Osteoblast (primary cell): ENCODE measurements around the gene AP2S1. TPM values are rescaled to one million over a fixed set of nuclear protein-coding genes. Genes with fewer than 3 reads are reported as not detected.

Source experiments
- DNase-seq: peaks from one replicate; pipeline ENCODE4 v3.0.0; 2011; ENCODE audit warnings: low spot score, mixed read lengths; ENCODE audit not compliant: insufficient read length; ENCODE audit errors: missing footprints
- H2AFZ ChIP-seq: 2 replicates; pipeline ENCODE4 v1.6.0; 2011; ENCODE audit warnings: mild to moderate bottlenecking, low read length
- H3K27ac ChIP-seq: 2 replicates; pipeline ENCODE4 v1.5.1; 2011; ENCODE audit warnings: mild to moderate bottlenecking, low read depth, low read length, moderate library complexity
- H3K27me3 ChIP-seq: 2 replicates; pipeline ENCODE4 v1.6.0; 2012; ENCODE audit warnings: mild to moderate bottlenecking, control low read depth, inconsistent platforms, low read length, moderate library complexity; ENCODE audit not compliant: insufficient read depth
- H3K36me3 ChIP-seq: 2 replicates; pipeline ENCODE4 v1.5.1; 2011; ENCODE audit warnings: mild to moderate bottlenecking, low read length, control low read depth, moderate library complexity; ENCODE audit not compliant: insufficient read depth
- H3K4me1 ChIP-seq: 2 replicates; pipeline ENCODE4 v1.5.1; 2011; ENCODE audit warnings: mild to moderate bottlenecking, low read length, control low read depth, moderate library complexity; ENCODE audit not compliant: insufficient read depth
- H3K4me2 ChIP-seq: 2 replicates; pipeline ENCODE4 v1.6.0; 2011; ENCODE audit warnings: mild to moderate bottlenecking, low read length; ENCODE audit not compliant: insufficient read depth
- H3K4me3 ChIP-seq: fragments of 200-600 bp; sonication (generic); 3 replicates; pipeline ENCODE4 v1.5.1; 2012; ENCODE audit warnings: mild to moderate bottlenecking, low read length, inconsistent platforms; ENCODE audit not compliant: insufficient read depth
- H3K79me2 ChIP-seq: 2 replicates; pipeline ENCODE4 v1.6.0; 2012; ENCODE audit warnings: mild to moderate bottlenecking, low read length, control low read depth, inconsistent platforms; ENCODE audit not compliant: insufficient read depth
- H3K9me3 ChIP-seq: 2 replicates; pipeline ENCODE4 v1.5.1; 2011; ENCODE audit warnings: low read depth, low read length, control low read depth
- H4K20me1 ChIP-seq: 2 replicates; pipeline ENCODE4 v1.6.0; 2012; ENCODE audit warnings: mild to moderate bottlenecking, low read length, control low read depth; ENCODE audit not compliant: insufficient read depth
- CTCF ChIP-seq: IDR thresholded peaks from 2 replicates; pipeline ENCODE4 v1.5.1; 2011; ENCODE audit warnings: mild to moderate bottlenecking, low read depth, low read length, moderate library complexity; ENCODE audit errors: extremely low read depth
- total RNA-seq: library from RNA; depleted of rRNA; stranded (reverse); fragments of >200 nt; gene quantifications from 2 replicates; pipeline ENCODE4 v1.2.3, GENCODE V29; 2012

The AP2S1 gene
- total RNA-seq, 1 donor = 136 TPM

DNA sequence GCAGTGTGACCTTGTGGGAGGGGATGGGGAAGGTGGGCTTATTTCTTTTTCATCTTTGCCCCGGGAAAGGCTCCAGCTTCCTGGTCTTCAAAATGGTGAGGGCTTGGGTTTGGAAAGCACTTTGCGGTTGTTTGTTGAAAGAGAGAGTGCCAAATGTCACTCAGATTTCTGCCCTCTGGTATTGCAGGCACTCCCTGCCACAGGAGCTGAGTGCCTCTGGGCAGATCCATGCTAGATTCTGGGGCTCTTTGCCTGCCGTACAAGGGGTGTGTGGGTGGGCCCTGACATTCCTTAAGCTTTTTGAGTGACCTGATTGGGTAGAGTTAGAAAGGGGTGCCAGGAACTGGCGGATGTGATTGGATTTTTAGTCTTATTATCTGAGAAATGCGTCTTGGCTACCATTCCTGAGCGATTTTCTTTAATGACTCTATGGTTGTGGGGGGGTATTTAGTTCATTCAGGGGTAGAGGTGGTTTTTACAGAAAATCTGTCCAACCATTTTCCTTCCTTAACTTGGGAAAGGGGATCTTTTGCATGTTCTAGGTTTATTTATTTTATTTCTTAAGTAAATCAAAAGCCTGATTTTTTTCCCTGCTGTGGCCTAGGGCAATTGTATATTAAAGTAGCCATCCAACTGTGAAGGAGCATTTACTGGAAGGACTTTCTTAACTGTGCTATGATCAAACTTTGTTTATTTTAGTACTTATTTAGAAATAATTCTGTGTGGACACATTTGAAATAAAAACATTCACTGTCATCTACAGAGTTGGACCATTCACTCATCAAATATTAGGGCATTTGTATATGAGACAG lies 13.4 kb upstream of the AP2S1 start:
- DNase-seq = peak; percentile 91
- H3K4me1 ChIP-seq = peaks cover 57% of the 10 kb centered on the region

GRCh38 chr19:46862974-46863632 lies 12.5 kb upstream of the AP2S1 start:
- Histone ChIP-seq H3K4me2 (peak overlapping the region; percentile 95), H3K4me1 (peaks cover 57% of the 10 kb centered on the region), H3K36me3 (peaks cover 3% of the 10 kb centered on the region), H3K27me3 (no peaks in the 10 kb centered on the region), H3K27ac (peak overlapping the region; percentile 91), H3K4me3 (peak overlapping the region; percentile 93), H4K20me1 (peaks cover 54% of the 10 kb centered on the region), H3K79me2 (peaks cover 71% of the 10 kb centered on the region), H3K9me3 (no peaks in the 10 kb centered on the region), H2AFZ (no peak overlapping the region)
- TF ChIP-seq CTCF = no peak
- no peak for DNase-seq

More for the DNA sequence above, 13.4 kb upstream of the AP2S1 start:
- Histone ChIP-seq H3K27me3 (no peaks in the 10 kb centered on the region), H2AFZ (no peak overlapping the region), H3K4me2 (peak overlapping the region; percentile 95), H3K36me3 (peaks cover 3% of the 10 kb centered on the region), H3K27ac (peak overlapping the region; percentile 91), H3K9me3 (no peaks in the 10 kb centered on the region), H3K4me3 (peak overlapping the region; percentile 93), H3K79me2 (peaks cover 80% of the 10 kb centered on the region), H4K20me1 (peaks cover 58% of the 10 kb centered on the region)
- no peak for TF ChIP-seq CTCF

DNA sequence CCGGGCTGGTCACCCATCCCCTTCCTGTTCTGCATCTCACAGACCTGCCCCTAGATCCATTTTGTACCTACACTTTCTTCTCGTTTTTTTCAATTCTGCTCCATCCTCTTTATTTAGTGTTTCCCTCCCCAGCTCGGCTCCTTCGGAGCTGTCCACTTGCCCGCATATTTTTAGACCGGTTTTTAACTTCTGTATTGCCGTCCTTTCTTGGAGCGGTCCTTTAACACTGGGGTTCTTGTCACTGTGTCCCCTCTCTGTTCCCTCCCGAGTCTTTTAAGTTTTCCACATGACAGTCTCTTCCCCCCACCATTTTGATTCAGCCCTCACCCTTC lies 11.8 kb upstream of the AP2S1 start:
- peak; percentile 71 for DNase-seq
- no peak for TF ChIP-seq CTCF
- Histone ChIP-seq H3K79me2 (peaks cover 66% of the 10 kb centered on the region), H2AFZ (no peak overlapping the region), H3K27ac (peak overlapping the region; percentile 91), H3K4me3 (peak overlapping the region; percentile 93), H3K4me2 (peak overlapping the region; percentile 95), H3K9me3 (no peaks in the 10 kb centered on the region), H3K36me3 (peaks cover 3% of the 10 kb centered on the region), H4K20me1 (peaks cover 52% of the 10 kb centered on the region), H3K27me3 (no peaks in the 10 kb centered on the region), H3K4me1 (peaks cover 55% of the 10 kb centered on the region)
